Lower leg skin (tissue), 4 donors: ENCODE results near the gene COX4I2. TPM values are rescaled to one million over a fixed set of nuclear protein-coding genes. Genes with fewer than 3 reads are reported as not detected.

Experiments
- DNase-seq, 2 donors: peaks; one replicate each; pipeline ENCODE4 v3.0.0-alpha.2; 2019; ENCODE audit warnings: low spot score in 2 of 2
- H3K4me3 ChIP-seq: fragments of 200-600 bp; sonication (generic); 2 replicates; pipeline ENCODE4 v1.5.1; 2017; ENCODE audit warnings: mild to moderate bottlenecking, low read depth; ENCODE audit not compliant: poor library complexity, severe bottlenecking
- POLR2A ChIP-seq, 2 donors: fragments of 450-650 bp; IDR thresholded peaks; one replicate each; pipeline ENCODE4 v1.6.1; 2016 to 2017; ENCODE audit warnings: antibody characterized with exemption in 2 of 2, mild to moderate bottlenecking in 1 of 2, moderate library complexity in 1 of 2
- WGBS, 2 donors: methylation state at CpG; one replicate each; pipeline ENCODE4 v1.1.5; 2018; 5-methylcytosine and 5-hydroxymethylcytosine counted together
- intact Hi-C: fragments of 100-400 bp; cut with DNase I; formaldehyde crosslinking; loops from one replicate; pipeline ENCODE4 v1.15.0; 2023; ENCODE audit warnings: low total_unique reads
- total RNA-seq, 4 donors: library from RNA; depleted of rRNA; stranded (reverse); fragments of >200 nt; gene quantifications; one replicate each; pipeline ENCODE4 v1.1.0, GENCODE V29; 2016
- TF ChIP-seq, protein P1 (sequence below), 3 donors: fragments of 450-650 bp; IDR thresholded peaks; one replicate each; pipeline ENCODE4 v1.5.1; 2016; ENCODE audit warnings: antibody characterized with exemption in 3 of 3, mild to moderate bottlenecking in 3 of 3, moderate library complexity in 2 of 3

COX4I2 gene
- total RNA-seq, 4 donors from 2014 or later: 0.67 to 19.0 (median 3.3) TPM

DNA sequence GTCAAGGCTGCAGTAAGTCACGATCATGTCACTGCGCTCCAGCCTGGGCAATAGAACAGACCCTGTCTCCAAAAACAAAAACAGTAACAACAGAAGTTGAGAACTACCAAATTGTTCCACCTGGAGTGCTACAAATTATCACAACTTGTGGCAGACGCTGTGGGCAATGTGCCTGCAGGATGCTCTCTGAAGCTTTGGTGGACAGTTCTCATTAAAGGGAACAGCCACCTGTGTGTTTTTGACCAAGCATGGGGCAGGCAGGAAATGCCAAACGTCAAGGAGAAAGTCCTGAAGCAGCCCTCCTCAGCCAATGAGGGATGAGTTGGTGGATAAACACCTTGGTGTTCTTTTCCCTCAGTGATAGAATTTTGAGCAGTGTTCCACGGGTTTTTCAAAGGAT lies 15.8 kb downstream of the COX4I2 start:
- H3K4me3 ChIP-seq: no peak overlapping the region
- intact Hi-C loops: no loop called here
- TF ChIP-seq POLR2A (IDR thresholded peaks at IDR 0.05): no peak
- TF ChIP-seq, protein P1, sequence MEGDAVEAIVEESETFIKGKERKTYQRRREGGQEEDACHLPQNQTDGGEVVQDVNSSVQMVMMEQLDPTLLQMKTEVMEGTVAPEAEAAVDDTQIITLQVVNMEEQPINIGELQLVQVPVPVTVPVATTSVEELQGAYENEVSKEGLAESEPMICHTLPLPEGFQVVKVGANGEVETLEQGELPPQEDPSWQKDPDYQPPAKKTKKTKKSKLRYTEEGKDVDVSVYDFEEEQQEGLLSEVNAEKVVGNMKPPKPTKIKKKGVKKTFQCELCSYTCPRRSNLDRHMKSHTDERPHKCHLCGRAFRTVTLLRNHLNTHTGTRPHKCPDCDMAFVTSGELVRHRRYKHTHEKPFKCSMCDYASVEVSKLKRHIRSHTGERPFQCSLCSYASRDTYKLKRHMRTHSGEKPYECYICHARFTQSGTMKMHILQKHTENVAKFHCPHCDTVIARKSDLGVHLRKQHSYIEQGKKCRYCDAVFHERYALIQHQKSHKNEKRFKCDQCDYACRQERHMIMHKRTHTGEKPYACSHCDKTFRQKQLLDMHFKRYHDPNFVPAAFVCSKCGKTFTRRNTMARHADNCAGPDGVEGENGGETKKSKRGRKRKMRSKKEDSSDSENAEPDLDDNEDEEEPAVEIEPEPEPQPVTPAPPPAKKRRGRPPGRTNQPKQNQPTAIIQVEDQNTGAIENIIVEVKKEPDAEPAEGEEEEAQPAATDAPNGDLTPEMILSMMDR (IDR thresholded peaks at IDR 0.05): no peak
- WGBS, 2 donors: 31 to 40% methylated on average over 5 of the region's 5 CpGs
- DNase-seq: no peak

DNA sequence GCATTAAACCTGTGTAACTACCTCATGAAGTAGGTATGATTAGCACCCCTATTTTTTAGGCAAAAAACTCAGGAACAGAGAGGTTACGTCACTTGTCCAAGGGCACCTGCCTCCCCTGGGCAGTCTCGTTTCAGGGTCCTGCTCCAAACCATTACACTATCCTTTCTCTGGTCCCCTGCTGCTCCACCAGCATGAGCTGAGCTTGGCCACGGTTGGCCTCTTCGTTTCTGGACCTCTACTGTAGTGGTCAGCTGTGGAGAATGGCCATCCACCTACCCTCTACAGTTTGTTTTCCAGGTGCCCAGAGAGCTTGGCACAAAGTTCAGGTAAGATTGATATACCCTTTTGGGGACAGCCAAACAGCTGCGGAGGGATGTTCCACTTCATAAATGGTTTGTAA lies 16.8 kb downstream of the COX4I2 start:
- DNase-seq: no peak
- no peak overlapping the region for H3K4me3 ChIP-seq
- 81 to 82% methylated on average over 5 of the region's 5 CpGs for WGBS, 2 donors
- TF ChIP-seq POLR2A (IDR thresholded peaks at IDR 0.05): no peak
- TF ChIP-seq, protein P1 (IDR thresholded peaks at IDR 0.05): no peak
- intact Hi-C loops: no loop called here

DNA sequence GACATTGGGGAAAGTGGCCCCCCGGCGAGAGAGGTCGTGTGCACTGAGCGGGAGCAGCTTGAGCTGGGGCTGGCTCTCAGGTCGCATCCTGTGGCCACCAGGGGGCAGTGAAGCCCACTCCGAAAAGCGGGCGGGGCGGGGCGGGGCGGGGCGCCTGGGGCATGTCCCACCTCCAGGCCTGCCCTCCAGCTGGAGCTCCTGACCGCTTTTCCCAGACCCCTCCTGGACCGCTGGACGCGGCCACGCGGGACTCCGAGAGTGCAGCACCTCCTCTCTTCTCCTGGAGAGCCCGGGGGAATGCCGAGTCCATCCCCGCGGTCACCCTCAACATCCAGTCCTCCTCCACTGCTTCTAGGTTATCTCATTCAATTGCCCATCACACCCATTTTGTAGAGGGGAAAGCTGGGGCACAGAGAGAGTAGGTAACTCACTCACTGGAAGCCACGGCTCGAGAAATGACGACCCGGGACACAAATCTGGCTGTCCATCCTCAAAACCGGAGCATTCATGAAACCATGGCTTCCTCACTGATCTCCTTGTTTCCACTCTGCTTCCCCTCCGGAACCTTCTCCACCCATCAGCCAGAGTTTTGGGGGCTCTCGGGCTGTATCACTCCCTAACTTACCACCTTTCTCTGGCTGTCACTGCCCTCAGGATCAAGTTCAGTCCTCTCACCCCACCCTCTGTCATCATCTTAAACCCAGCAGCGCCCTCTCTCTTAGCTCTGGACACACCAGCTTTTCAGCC lies 24.1 kb downstream of the COX4I2 start:
- peak; percentile 67 to 96 for DNase-seq
- intact Hi-C loops: loop anchor here (5.0 kb wide), 1 partner anchor 61 kb away; the partner anchor contains the start of gene BCL2L1
- WGBS, 2 donors: 7 to 12% methylated on average over 21 to 31 of the region's 31 CpGs
- no peak for TF ChIP-seq POLR2A (IDR thresholded peaks at IDR 0.05)
- TF ChIP-seq, protein P1 (IDR thresholded peaks at IDR 0.05): no peak
- H3K4me3 ChIP-seq: no peak overlapping the region

DNA sequence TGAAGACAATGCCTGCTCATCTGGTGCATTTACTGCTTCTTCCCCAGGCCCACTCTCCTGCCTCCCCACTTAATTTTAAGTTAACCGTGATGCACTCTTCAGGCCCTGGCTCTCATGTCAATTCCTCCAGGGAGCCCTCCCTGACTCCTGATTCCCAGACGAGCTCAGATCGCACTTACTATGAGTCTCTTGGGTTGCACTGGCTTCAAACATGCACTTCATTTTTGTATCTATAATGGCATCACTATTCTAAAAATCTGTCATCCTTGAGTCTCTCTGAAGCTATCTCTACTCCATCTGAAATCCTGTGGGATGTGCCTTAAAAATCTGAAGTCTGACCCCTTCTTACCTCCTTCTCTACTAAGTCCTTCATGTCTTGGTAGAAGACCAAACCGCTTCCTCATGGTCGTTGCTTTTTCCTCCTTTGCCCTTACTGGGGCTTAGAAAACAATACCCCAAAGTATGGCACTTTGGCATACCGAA lies 24.7 kb downstream of the COX4I2 start:
- intact Hi-C loops: loop anchor here (5.0 kb wide), 1 partner anchor 60 kb away; the partner anchor contains the start of gene BCL2L1

DNA sequence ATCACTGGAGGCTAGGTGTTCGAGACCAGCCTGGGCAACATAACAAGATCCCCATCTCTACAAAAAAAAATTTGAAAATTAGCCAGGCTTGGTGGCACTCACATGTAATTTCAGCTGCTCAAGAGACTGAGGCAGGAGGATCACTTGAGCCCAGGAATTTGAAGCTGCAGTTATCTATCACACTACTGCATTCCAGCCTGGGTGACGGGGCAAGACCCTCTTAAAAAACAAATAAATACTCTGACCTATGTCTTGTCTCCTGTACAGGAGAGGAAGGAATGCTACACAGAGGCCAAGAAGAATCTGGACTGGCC lies 25.8 kb downstream of the COX4I2 start:
- no peak for TF ChIP-seq POLR2A (IDR thresholded peaks at IDR 0.05)
- TF ChIP-seq, protein P1 (IDR thresholded peaks at IDR 0.05): no peak
- no peak overlapping the region for H3K4me3 ChIP-seq
- DNase-seq: no peak
- WGBS, 2 donors: 92 to 93% methylated on average over 2 of the region's 2 CpGs
- intact Hi-C loops: loop anchor here (5.0 kb wide), 1 partner anchor 59 kb away; the partner anchor contains the start of gene BCL2L1

More for the DNA sequence above, 24.7 kb downstream of the COX4I2 start:
- 61% methylated on average over 6 of the region's 6 CpGs for WGBS, 2 donors
- DNase-seq: no peak
- no peak for TF ChIP-seq POLR2A (IDR thresholded peaks at IDR 0.05)
- TF ChIP-seq, protein P1 (IDR thresholded peaks at IDR 0.05): no peak
- no peak overlapping the region for H3K4me3 ChIP-seq
